ENCODE results near the gene KDM2B. TPM values are rescaled to one million over a fixed set of nuclear protein-coding genes. Genes with fewer than 3 reads are reported as not detected.

The KDM2B gene
- total and polyA plus RNA-seq, 3 donors from 2014 or later: 30.4 to 59.8 (median 54.9) TPM

DNA sequence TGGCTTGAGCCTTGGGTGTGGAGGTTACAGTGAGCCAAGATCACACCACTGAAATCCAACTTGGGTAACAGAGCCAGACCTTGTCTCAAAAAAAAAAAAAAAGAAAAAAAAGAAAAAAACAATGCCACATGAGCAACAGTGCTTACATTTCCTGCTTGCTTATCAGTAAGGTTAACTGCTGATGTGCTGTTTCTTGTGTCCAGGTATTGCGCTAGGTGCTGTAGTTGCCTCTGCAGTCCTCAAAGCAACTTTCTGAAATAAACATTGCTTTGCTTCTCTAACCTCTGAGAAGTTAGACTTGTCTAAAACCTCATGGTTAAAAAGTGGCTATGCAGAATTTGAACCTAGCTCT lies 156.2 kb downstream of the KDM2B start:
- H3K4me1 ChIP-seq: no peaks in the 10 kb centered on the region
- no peak overlapping the region for H3K27ac ChIP-seq
- 92 to 97% methylated on average over 1 of the region's 1 CpG for WGBS, 2 donors
- TF ChIP-seq POLR2A (IDR thresholded peaks at IDR 0.05): no peak
- TF ChIP-seq, protein P1, sequence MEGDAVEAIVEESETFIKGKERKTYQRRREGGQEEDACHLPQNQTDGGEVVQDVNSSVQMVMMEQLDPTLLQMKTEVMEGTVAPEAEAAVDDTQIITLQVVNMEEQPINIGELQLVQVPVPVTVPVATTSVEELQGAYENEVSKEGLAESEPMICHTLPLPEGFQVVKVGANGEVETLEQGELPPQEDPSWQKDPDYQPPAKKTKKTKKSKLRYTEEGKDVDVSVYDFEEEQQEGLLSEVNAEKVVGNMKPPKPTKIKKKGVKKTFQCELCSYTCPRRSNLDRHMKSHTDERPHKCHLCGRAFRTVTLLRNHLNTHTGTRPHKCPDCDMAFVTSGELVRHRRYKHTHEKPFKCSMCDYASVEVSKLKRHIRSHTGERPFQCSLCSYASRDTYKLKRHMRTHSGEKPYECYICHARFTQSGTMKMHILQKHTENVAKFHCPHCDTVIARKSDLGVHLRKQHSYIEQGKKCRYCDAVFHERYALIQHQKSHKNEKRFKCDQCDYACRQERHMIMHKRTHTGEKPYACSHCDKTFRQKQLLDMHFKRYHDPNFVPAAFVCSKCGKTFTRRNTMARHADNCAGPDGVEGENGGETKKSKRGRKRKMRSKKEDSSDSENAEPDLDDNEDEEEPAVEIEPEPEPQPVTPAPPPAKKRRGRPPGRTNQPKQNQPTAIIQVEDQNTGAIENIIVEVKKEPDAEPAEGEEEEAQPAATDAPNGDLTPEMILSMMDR (IDR thresholded peaks at IDR 0.05): no peak
- no peak for DNase-seq
- intact Hi-C loops (cut with DNase I; ENCODE audit: low total_unique reads): no loop called here
- no peaks in the 10 kb centered on the region for H3K36me3 ChIP-seq (ENCODE audit: low read depth, missing control alignments)
- H3K27me3 ChIP-seq: no peaks in the 10 kb centered on the region
- no peaks in the 10 kb centered on the region for H3K9me3 ChIP-seq
- H3K4me3 ChIP-seq: no peak overlapping the region

DNA sequence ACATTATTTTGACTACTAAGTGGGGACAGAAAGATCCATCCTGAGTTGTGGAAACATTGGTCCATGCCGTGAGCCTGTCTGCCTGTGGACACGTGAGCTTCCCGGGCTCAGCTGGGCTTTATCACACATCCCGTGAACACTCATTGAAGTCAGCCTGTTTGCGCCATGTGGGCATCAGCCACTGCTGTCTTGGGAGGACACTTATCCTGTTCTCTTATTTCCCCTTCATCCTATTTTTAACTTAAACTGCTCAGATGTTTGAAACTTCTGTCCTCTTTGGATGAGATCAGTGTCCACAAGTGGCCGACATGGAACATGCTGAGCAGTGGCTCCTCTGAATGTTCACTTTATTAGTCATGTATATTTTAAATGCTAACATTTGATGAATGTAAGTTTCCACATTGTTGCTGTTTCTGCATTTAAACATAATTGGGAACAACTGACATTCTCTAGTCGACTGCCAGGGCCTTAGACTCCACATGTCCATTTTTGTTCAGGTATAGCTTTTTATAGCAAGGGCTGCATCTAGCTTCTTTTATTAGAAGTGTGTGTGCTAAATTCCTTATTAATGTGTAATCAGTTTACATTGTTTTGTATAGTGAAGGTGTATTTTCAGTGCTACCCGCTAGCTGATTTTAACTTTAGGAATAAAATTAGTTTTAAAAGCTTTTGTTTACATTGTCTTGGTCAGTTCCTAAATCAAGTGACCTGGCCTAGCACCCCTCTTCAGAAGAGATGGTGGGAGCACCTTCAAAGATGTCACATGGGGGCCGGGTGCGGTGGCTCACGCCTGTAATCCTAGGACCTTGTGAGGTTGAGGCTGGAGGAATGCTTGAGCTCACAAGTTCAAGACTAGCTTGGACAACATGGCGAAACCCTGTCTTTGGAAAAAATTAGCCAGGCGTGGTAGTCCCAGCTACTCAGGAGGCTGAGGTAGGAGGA lies 156.9 kb downstream of the KDM2B start:
- WGBS, 2 donors: 89 to 90% methylated on average over 13 of the region's 13 CpGs
- DNase-seq: no peak
- Histone ChIP-seq H3K27me3 (no peaks in the 10 kb centered on the region), H3K27ac (no peak overlapping the region), H3K36me3 (ENCODE audit: low read depth, missing control alignments) (no peaks in the 10 kb centered on the region), H3K9me3 (no peaks in the 10 kb centered on the region), H3K4me1 (no peaks in the 10 kb centered on the region), H3K4me3 (no peak overlapping the region)
- TF ChIP-seq, protein P1 (IDR thresholded peaks at IDR 0.05): no peak
- TF ChIP-seq POLR2A (IDR thresholded peaks at IDR 0.05): no peak
- intact Hi-C loops (cut with DNase I; ENCODE audit: low total_unique reads): no loop called here

DNA sequence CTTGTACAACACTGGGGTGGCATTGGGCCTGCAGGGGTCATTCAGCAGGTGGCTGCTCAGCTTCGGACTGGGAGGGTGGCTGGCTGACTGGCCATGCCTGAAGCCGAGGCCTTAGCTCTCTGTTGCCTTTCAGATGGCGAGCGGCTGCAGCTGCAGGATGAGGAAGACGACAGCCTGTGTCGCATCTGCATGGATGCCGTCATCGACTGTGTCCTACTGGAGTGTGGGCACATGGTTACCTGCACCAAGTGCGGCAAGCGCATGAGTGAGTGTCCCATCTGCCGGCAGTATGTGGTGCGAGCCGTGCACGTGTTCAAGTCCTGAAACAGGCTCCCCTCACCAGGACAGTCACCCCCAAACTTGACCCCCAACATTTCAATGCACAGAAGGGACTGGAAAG lies 157.6 kb downstream of the KDM2B start:
- Histone ChIP-seq H3K4me3 (no peak overlapping the region), H3K27ac (no peak overlapping the region), H3K27me3 (no peaks in the 10 kb centered on the region), H3K4me1 (no peaks in the 10 kb centered on the region), H3K36me3 (ENCODE audit: low read depth, missing control alignments) (no peaks in the 10 kb centered on the region), H3K9me3 (no peaks in the 10 kb centered on the region)
- 92 to 94% methylated on average over 13 to 14 of the region's 14 CpGs for WGBS, 2 donors
- DNase-seq: no peak
- TF ChIP-seq, protein P1 (IDR thresholded peaks at IDR 0.05): no peak
- TF ChIP-seq POLR2A (IDR thresholded peaks at IDR 0.05): no peak
- intact Hi-C loops (cut with DNase I; ENCODE audit: low total_unique reads): no loop called here

DNA sequence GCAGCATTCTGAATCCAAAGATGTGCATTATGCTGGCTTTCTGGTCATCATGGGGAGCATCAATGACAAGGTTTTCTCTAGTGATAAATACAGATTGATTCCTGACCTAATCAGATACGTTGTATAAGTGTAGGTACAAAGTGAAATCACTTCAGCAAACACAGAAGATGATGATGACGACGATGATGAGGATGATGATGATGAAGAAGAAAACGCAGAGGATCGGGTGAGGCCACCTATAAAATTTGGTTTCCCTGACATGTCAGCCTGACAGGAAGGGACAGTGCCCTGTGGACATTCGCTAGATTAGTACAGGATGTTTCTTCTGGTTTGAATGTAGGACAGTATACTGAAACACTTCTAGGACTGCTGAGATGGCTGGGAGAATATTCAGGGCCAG lies 160.7 kb downstream of the KDM2B start:
- H3K27me3 ChIP-seq: no peaks in the 10 kb centered on the region
- no peak overlapping the region for H3K4me3 ChIP-seq
- intact Hi-C loops (cut with DNase I; ENCODE audit: low total_unique reads): no loop called here
- no peaks in the 10 kb centered on the region for H3K9me3 ChIP-seq
- no peaks in the 10 kb centered on the region for H3K4me1 ChIP-seq
- WGBS, 2 donors: 86 to 91% methylated on average over 6 of the region's 6 CpGs
- TF ChIP-seq, protein P1 (IDR thresholded peaks at IDR 0.05): no peak
- TF ChIP-seq POLR2A (IDR thresholded peaks at IDR 0.05): no peak
- no peaks in the 10 kb centered on the region for H3K36me3 ChIP-seq (ENCODE audit: low read depth, missing control alignments)
- H3K27ac ChIP-seq: no peak overlapping the region
- no peak for DNase-seq

DNA sequence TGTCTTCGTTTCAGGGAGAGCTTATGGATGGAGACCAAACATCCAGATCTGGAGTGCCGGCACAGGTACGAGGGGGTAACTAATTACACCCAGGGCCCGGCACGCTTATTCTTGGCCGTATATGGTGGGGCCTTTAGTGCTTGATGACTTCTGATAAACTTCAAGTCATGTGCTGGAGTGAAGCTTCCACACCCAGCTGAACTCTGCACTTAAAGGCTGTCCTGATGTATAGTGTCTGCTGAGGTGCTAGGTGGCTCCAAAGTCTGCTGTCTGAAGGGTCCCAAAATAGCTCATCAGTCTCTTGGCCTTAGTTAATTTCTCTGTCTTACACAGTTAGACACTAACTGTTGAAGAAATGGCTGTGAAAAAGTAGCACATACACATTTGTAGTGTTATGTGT lies 163.0 kb downstream of the KDM2B start:
- no peak for TF ChIP-seq POLR2A (IDR thresholded peaks at IDR 0.05)
- TF ChIP-seq, protein P1 (IDR thresholded peaks at IDR 0.05): no peak
- Histone ChIP-seq H3K36me3 (ENCODE audit: low read depth, missing control alignments) (no peaks in the 10 kb centered on the region), H3K4me3 (no peak overlapping the region), H3K27ac (no peak overlapping the region), H3K4me1 (no peaks in the 10 kb centered on the region), H3K9me3 (no peaks in the 10 kb centered on the region), H3K27me3 (no peaks in the 10 kb centered on the region)
- intact Hi-C loops (cut with DNase I; ENCODE audit: low total_unique reads): no loop called here
- WGBS, 2 donors: 84 to 93% methylated on average over 6 of the region's 6 CpGs
- no peak for DNase-seq
